Parathyroid adenoma (tissue), 2 donors: ENCODE results near the gene PIF1.
"Not testable (repeated sequence)": the region's sequence is repeated elsewhere in the genome, so short reads cannot be mapped to it uniquely, and the experiment has no call there.

ENCODE experiments used
- H2AFZ ChIP-seq: fragments of 300-600 bp; sonication (generic); one replicate; pipeline ENCODE4 v1.7.0; 2017; ENCODE audit warnings: antibody characterized with exemption, mild to moderate bottlenecking
- H3K27ac ChIP-seq: fragments of 300-600 bp; sonication (generic); one replicate; pipeline ENCODE4 v1.7.0; 2017
- H3K27me3 ChIP-seq: fragments of 300-600 bp; sonication (generic); one replicate; pipeline ENCODE4 v1.7.0; 2017; ENCODE audit warnings: low read length; ENCODE audit not compliant: control insufficient read depth, insufficient read depth
- H3K36me3 ChIP-seq: fragments of 300-600 bp; sonication (generic); one replicate; pipeline ENCODE4 v1.7.0; 2017; ENCODE audit warnings: low read length; ENCODE audit not compliant: control insufficient read depth, insufficient read depth
- H3K4me1 ChIP-seq: fragments of 300-600 bp; sonication (generic); one replicate; pipeline ENCODE4 v1.7.0; 2017; ENCODE audit warnings: control low read depth
- H3K4me2 ChIP-seq: fragments of 300-600 bp; sonication (generic); one replicate; pipeline ENCODE4 v1.7.0; 2017; ENCODE audit warnings: low read length
- H3K4me3 ChIP-seq: fragments of 300-600 bp; sonication (generic); one replicate; pipeline ENCODE4 v1.7.0; 2017; ENCODE audit warnings: low read depth, low read length
- H3K79me2 ChIP-seq: fragments of 300-600 bp; sonication (generic); one replicate; pipeline ENCODE4 v1.7.0; 2017; ENCODE audit warnings: control low read depth
- H3K9ac ChIP-seq: fragments of 300-600 bp; sonication (generic); one replicate; pipeline ENCODE4 v1.7.0; 2017; ENCODE audit warnings: mild to moderate bottlenecking
- H3K9me3 ChIP-seq: fragments of 300-600 bp; sonication (generic); one replicate; pipeline ENCODE4 v1.7.0; 2017; ENCODE audit warnings: low read length; ENCODE audit not compliant: control insufficient read depth
- TF ChIP-seq, protein P1 (sequence below): fragments of 300-600 bp; sonication (generic); IDR thresholded peaks from one replicate; pipeline ENCODE4 v1.7.0; 2017; ENCODE audit warnings: antibody characterized with exemption, mild to moderate bottlenecking
- donor health status: primary hyperparathyroidism.

PIF1 gene

DNA sequence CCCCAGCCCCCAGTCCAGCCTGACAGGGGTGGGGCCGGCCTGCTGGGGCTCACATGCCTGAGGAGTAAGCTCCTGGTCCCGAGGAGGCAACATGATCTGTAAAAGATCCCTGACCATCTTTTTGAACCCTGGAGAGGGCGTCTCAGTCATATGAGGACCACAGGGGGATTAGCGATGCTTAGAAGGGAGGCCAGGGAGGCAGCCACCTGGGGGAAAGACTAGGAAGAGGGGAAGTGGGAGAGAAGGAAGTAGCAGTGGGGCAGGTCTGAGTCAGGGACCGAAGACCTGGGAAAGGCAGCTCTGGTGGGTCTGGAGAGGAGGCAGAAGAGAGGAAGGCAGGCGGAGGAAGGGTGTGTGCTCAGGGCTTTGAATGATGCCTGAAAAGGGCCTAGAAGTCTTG lies 18.9 kb downstream of the PIF1 start:
- H3K27ac ChIP-seq: no peak overlapping the region
- H3K4me1 ChIP-seq: no peaks in the 10 kb centered on the region
- H3K27me3 ChIP-seq: no peaks in the 10 kb centered on the region
- no peaks in the 10 kb centered on the region for H3K9me3 ChIP-seq
- no peaks in the 10 kb centered on the region for H3K36me3 ChIP-seq
- TF ChIP-seq, protein P1, sequence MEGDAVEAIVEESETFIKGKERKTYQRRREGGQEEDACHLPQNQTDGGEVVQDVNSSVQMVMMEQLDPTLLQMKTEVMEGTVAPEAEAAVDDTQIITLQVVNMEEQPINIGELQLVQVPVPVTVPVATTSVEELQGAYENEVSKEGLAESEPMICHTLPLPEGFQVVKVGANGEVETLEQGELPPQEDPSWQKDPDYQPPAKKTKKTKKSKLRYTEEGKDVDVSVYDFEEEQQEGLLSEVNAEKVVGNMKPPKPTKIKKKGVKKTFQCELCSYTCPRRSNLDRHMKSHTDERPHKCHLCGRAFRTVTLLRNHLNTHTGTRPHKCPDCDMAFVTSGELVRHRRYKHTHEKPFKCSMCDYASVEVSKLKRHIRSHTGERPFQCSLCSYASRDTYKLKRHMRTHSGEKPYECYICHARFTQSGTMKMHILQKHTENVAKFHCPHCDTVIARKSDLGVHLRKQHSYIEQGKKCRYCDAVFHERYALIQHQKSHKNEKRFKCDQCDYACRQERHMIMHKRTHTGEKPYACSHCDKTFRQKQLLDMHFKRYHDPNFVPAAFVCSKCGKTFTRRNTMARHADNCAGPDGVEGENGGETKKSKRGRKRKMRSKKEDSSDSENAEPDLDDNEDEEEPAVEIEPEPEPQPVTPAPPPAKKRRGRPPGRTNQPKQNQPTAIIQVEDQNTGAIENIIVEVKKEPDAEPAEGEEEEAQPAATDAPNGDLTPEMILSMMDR: no peak
- H3K79me2 ChIP-seq: no peaks in the 10 kb centered on the region
- no peak overlapping the region for H2AFZ ChIP-seq
- H3K4me2 ChIP-seq: no peak overlapping the region
- H3K4me3 ChIP-seq: no peak overlapping the region
- no peak overlapping the region for H3K9ac ChIP-seq

DNA sequence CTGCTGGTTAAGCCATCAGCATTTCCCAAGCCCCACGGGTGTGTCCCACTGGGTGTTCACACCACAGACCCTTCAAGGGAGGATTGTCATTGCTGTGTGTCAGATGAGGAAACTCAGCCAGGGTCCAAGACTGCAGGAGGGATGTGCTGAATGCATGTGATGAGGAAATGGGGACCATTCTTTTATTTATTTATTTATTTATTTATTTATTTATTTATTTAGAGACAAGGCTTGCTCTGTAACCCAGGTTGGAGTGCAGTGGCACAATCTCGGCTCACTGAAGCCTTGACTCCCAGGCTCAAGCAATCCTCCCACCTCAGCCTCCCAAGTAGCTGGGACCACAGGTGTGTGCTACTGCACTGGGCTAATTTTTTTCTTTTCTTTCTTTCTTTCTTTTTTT lies 20.8 kb downstream of the PIF1 start:
- Histone ChIP-seq H3K27ac (no peak overlapping the region), H3K4me1 (no peaks in the 10 kb centered on the region), H3K4me3 (no peak overlapping the region), H2AFZ (no peak overlapping the region), H3K4me2 (no peak overlapping the region), H3K79me2 (no peaks in the 10 kb centered on the region), H3K36me3 (no peaks in the 10 kb centered on the region), H3K9me3 (no peaks in the 10 kb centered on the region), H3K27me3 (no peaks in the 10 kb centered on the region), H3K9ac (no peak overlapping the region)
- TF ChIP-seq, protein P1: no peak

DNA sequence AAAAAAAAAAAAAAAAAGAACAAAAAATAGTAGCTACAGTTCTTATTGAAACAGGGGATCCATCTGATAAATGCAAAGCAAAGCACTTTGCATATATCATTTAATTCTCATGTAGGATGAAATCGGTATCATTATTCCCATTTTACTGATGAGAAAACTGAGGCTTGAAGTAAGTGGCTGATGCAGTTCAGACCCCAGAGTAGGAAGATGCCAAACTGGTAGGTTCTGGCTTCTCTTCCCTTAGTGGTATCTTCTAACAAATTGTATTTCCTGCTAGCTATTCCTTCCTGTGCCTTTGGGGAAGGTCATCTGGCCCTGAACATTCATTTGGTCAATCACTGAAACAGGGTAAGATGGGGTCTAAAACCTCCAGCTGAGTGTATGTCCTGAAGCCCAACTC lies 21.9 kb downstream of the PIF1 start:
- TF ChIP-seq, protein P1: no peak
- no peaks in the 10 kb centered on the region for H3K9me3 ChIP-seq
- no peak overlapping the region for H3K4me3 ChIP-seq
- no peaks in the 10 kb centered on the region for H3K27me3 ChIP-seq
- no peak overlapping the region for H3K27ac ChIP-seq
- no peaks in the 10 kb centered on the region for H3K4me1 ChIP-seq
- no peak overlapping the region for H3K4me2 ChIP-seq
- H3K9ac ChIP-seq: no peak overlapping the region
- H3K79me2 ChIP-seq: no peaks in the 10 kb centered on the region
- H3K36me3 ChIP-seq: no peaks in the 10 kb centered on the region
- H2AFZ ChIP-seq: no peak overlapping the region

DNA sequence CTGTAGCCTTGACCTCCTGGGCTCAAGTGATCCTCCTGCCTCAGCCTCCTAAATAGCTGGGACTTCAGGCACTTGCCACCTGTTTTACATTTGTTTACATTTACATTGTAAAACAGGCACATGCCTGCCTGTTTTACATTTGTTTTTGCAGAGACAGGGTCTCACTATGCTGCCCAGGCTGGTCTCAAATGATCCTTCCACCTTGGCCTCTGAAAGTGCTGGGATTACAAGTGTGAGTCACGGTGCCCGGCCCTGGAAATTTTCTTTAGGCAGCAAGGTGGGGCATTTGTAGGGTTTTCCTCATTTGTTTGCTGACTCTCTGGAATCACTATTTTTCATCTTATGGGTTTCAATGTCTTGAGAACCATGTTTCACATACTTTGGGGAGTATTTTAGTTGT lies 25.0 kb downstream of the PIF1 start:
- no peaks in the 10 kb centered on the region for H3K36me3 ChIP-seq

DNA sequence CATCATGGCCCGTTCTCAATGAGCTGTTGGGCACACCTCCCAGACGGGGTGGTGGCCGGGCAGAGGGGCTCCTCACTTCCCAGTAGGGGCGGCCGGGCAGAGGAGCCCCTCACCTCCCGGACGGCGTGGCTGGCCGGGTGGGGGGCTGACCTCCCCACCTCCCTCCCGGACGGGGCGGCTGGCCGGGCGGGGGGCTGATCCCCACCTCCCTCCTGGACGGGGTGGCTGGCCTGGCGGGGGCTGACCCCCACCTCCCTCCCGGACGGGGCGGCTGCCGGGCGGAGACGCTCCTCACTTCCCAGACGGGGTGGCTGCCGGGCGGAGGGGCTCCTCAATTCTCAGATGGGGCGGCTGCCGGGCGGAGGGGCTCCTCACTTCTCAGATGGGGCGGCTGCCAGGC lies 26.5 kb downstream of the PIF1 start:
- H3K27me3 ChIP-seq, H3K27ac ChIP-seq, H3K9me3 ChIP-seq, H3K4me1 ChIP-seq, H3K79me2 ChIP-seq, H2AFZ ChIP-seq, H3K4me2 ChIP-seq, H3K36me3 ChIP-seq, H3K4me3 ChIP-seq, H3K9ac ChIP-seq: not testable (repeated sequence)

More for the DNA sequence above, 25.0 kb downstream of the PIF1 start:
- TF ChIP-seq, protein P1: no peak
- Histone ChIP-seq H3K4me2 (no peak overlapping the region), H3K27ac (no peak overlapping the region), H2AFZ (no peak overlapping the region), H3K4me1 (no peaks in the 10 kb centered on the region), H3K9ac (no peak overlapping the region), H3K79me2 (no peaks in the 10 kb centered on the region), H3K9me3 (no peaks in the 10 kb centered on the region), H3K4me3 (no peak overlapping the region), H3K27me3 (no peaks in the 10 kb centered on the region)

DNA sequence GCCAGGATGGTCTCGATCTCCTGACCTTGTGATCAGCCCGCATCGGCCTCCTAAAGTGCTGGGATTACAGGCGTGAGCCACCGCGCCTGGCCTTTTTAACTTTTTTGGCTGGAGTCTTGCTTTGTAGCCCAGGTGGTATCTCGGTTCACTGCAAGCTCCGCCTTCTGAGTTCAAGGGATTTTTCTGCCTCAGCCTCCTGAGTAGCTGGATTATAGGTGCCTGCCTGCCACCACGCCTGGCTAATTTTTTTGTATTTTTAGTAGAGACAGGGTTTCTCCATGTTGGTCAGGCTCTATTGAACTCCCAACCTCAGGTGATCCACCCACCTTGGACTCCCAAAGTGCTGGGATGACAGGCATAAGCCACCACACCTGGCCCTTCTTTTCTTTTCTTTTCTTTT lies 29.5 kb downstream of the PIF1 start:
- not testable (repeated sequence) for H3K79me2 ChIP-seq, H2AFZ ChIP-seq

DNA sequence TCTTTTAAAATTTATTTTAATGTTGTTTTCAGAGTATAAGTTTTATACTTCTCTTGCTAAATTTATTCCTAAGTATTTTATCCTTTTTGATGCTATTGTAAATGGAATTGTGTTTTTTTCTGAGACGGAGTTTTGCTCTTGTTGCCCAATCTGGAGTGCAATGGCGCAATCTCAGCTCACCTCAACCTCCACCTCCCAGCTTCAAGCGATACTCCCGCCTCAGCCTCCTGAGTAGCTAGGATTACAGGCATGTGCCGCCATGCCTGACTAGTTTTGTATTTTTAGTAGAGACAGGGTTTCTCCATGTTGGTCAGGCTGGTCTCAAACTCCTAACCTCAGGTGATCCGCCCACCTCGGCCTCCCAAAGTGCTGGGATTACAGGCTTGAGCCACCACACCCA lies 30.1 kb downstream of the PIF1 start:
- H3K9ac ChIP-seq, H3K36me3 ChIP-seq, H3K9me3 ChIP-seq, H3K4me1 ChIP-seq, H2AFZ ChIP-seq, H3K79me2 ChIP-seq, H3K27ac ChIP-seq, H3K4me2 ChIP-seq, H3K4me3 ChIP-seq, H3K27me3 ChIP-seq: not testable (repeated sequence)

More for the DNA sequence above, 29.5 kb downstream of the PIF1 start:
- not testable (repeated sequence) for H3K4me2 ChIP-seq, H3K27me3 ChIP-seq, H3K4me1 ChIP-seq, H3K4me3 ChIP-seq, H3K27ac ChIP-seq, H3K9me3 ChIP-seq, H3K9ac ChIP-seq, H3K36me3 ChIP-seq
